ENCODE data around the gene TTC23.

Gene TTC23

GRCh38 chr15:99137877-99138276 is 111.5 kb downstream of the TTC23 start:
- Histone ChIP-seq H3K4ac (ENCODE audit: low read depth in 1 of 2, low read length in 2 of 2) (no peak overlapping the region), H2AK5ac (ENCODE audit: low read length, severe bottlenecking) (no peak overlapping the region), H3K27me3 (ENCODE audit: control insufficient read depth in 1 of 2, insufficient read depth in 1 of 2, low read length in 2 of 2) (no peaks in the 10 kb centered on the region), H3K9me3 (ENCODE audit: control insufficient read depth, low read length) (no peaks in the 10 kb centered on the region), H3K4me2 (ENCODE audit: low read length, poor library complexity, severe bottlenecking) (no peak overlapping the region), H4K8ac (ENCODE audit: low read length) (no peak overlapping the region), H4K91ac (ENCODE audit: low read length) (no peak overlapping the region), H2BK5ac (ENCODE audit: low read depth, low read length, poor library complexity, severe bottlenecking) (no peak overlapping the region), H2BK15ac (ENCODE audit: low read depth, poor library complexity, severe bottlenecking) (no peak overlapping the region), H3K18ac (ENCODE audit: low read depth in 1 of 2, low read length in 2 of 2) (no peak overlapping the region), H2AFZ (ENCODE audit: low read depth, low read length) (no peak overlapping the region), H3K14ac (ENCODE audit: low read length in 2 of 2) (no peak overlapping the region), H3K9ac (ENCODE audit: low read length) (no peak overlapping the region), H3K36me3 (ENCODE audit: control insufficient read depth in 1 of 2, insufficient read depth in 2 of 2, low read depth in 1 of 2, low read length in 2 of 2) (peaks cover 21 to 24% of the 10 kb centered on the region in 2 experiments), H3K23ac (ENCODE audit: low read length in 2 of 2) (no peak overlapping the region), H3K4me1 (ENCODE audit: control insufficient read depth, insufficient read depth, low read depth, low read length) (peaks cover 13% of the 10 kb centered on the region), H3K27ac (ENCODE audit: low read length, poor library complexity, severe bottlenecking) (no peak overlapping the region), H2BK120ac (ENCODE audit: low read depth, low read length) (no peak overlapping the region), H3K4me3 (ENCODE audit: insufficient read depth in 1 of 2, low read depth in 1 of 2, low read length in 2 of 2) (no peak overlapping the region), H3K79me1 (replicated peaks; ENCODE audit: low read length, poor library complexity, severe bottlenecking) (no peaks in the 10 kb centered on the region), H2BK12ac (ENCODE audit: low read length in 2 of 2) (no peak overlapping the region)
- whole genome bisulfite sequencing, result 97% methylated on average over 5 of the region's 5 CpGs
- no peak for DNase-seq

- WGBS, result 94% methylated on average over 13 of the region's 13 CpGs
Observed at GRCh38 chr15:99137111-99137546, 112.3 kb downstream of the TTC23 start.

GRCh38 chr15:99135194-99135593 is 114.2 kb downstream of the TTC23 start:
- no peak overlapping the region for H3K27ac ChIP-seq (ENCODE audit: low read length, poor library complexity, severe bottlenecking)
- H2BK15ac ChIP-seq (ENCODE audit: low read depth, poor library complexity, severe bottlenecking), result peak overlapping the region; percentile 31
- no peak overlapping the region for H3K4me3 ChIP-seq (ENCODE audit: insufficient read depth in 1 of 2, low read depth in 1 of 2, low read length in 2 of 2)
- peak; percentile 23 for DNase-seq
- H4K91ac ChIP-seq (ENCODE audit: low read length), result no peak overlapping the region
- no peaks in the 10 kb centered on the region for H3K27me3 ChIP-seq (ENCODE audit: control insufficient read depth in 1 of 2, insufficient read depth in 1 of 2, low read length in 2 of 2)
- WGBS, result 58% methylated on average over 4 of the region's 4 CpGs
- no peak overlapping the region for H2BK5ac ChIP-seq (ENCODE audit: low read depth, low read length, poor library complexity, severe bottlenecking)
- no peak overlapping the region for H3K18ac ChIP-seq (ENCODE audit: low read depth in 1 of 2, low read length in 2 of 2)
- H3K4ac ChIP-seq (ENCODE audit: low read depth in 1 of 2, low read length in 2 of 2), result no peak overlapping the region
- no peak overlapping the region for H2AK5ac ChIP-seq (ENCODE audit: low read length, severe bottlenecking)
- H3K4me2 ChIP-seq (ENCODE audit: low read length, poor library complexity, severe bottlenecking), result no peak overlapping the region
- no peaks in the 10 kb centered on the region for H3K9me3 ChIP-seq (ENCODE audit: control insufficient read depth, low read length)
- no peak overlapping the region for H3K14ac ChIP-seq (ENCODE audit: low read length in 2 of 2)
- peaks cover 35 to 45% of the 10 kb centered on the region in 2 experiments for H3K36me3 ChIP-seq (ENCODE audit: control insufficient read depth in 1 of 2, insufficient read depth in 2 of 2, low read depth in 1 of 2, low read length in 2 of 2)
- no peak overlapping the region for H2BK12ac ChIP-seq (ENCODE audit: low read length in 2 of 2)
- no peaks in the 10 kb centered on the region for H3K79me1 ChIP-seq (replicated peaks; ENCODE audit: low read length, poor library complexity, severe bottlenecking)
- H2AFZ ChIP-seq (ENCODE audit: low read depth, low read length), result no peak overlapping the region
- H4K8ac ChIP-seq (ENCODE audit: low read length), result no peak overlapping the region
- no peak overlapping the region for H3K23ac ChIP-seq (ENCODE audit: low read length in 2 of 2)
- no peak overlapping the region for H2BK120ac ChIP-seq (ENCODE audit: low read depth, low read length)
- peaks cover 18% of the 10 kb centered on the region for H3K4me1 ChIP-seq (ENCODE audit: control insufficient read depth, insufficient read depth, low read depth, low read length)
- no peak overlapping the region for H3K9ac ChIP-seq (ENCODE audit: low read length)

More at GRCh38 chr15:99137111-99137546, 112.3 kb downstream of the TTC23 start:
- H3K4me2 ChIP-seq (ENCODE audit: low read length, poor library complexity, severe bottlenecking), result no peak overlapping the region
- no peak overlapping the region for H3K14ac ChIP-seq (ENCODE audit: low read length in 2 of 2)
- H3K4me3 ChIP-seq (ENCODE audit: insufficient read depth in 1 of 2, low read depth in 1 of 2, low read length in 2 of 2), result no peak overlapping the region
- no peak overlapping the region for H2BK12ac ChIP-seq (ENCODE audit: low read length in 2 of 2)
- H3K18ac ChIP-seq (ENCODE audit: low read depth in 1 of 2, low read length in 2 of 2), result no peak overlapping the region
- no peak overlapping the region for H3K9ac ChIP-seq (ENCODE audit: low read length)
- H2BK120ac ChIP-seq (ENCODE audit: low read depth, low read length), result no peak overlapping the region
- peak overlapping the region; percentile 55 for H4K91ac ChIP-seq (ENCODE audit: low read length)
- no peak overlapping the region for H4K8ac ChIP-seq (ENCODE audit: low read length)
- H3K36me3 ChIP-seq (ENCODE audit: control insufficient read depth in 1 of 2, insufficient read depth in 2 of 2, low read depth in 1 of 2, low read length in 2 of 2), result peaks cover 24 to 30% of the 10 kb centered on the region in 2 experiments
- peak overlapping the region in 1 of 2 experiments; percentile 41 for H3K23ac ChIP-seq (ENCODE audit: low read length in 2 of 2)
- H3K9me3 ChIP-seq (ENCODE audit: control insufficient read depth, low read length), result no peaks in the 10 kb centered on the region
- H3K79me1 ChIP-seq (replicated peaks; ENCODE audit: low read length, poor library complexity, severe bottlenecking), result no peaks in the 10 kb centered on the region
- no peak overlapping the region for H3K4ac ChIP-seq (ENCODE audit: low read depth in 1 of 2, low read length in 2 of 2)
- no peaks in the 10 kb centered on the region for H3K27me3 ChIP-seq (ENCODE audit: control insufficient read depth in 1 of 2, insufficient read depth in 1 of 2, low read length in 2 of 2)
- H2BK15ac ChIP-seq (ENCODE audit: low read depth, poor library complexity, severe bottlenecking), result no peak overlapping the region
- no peak overlapping the region for H3K27ac ChIP-seq (ENCODE audit: low read length, poor library complexity, severe bottlenecking)
- no peak for DNase-seq
- H3K4me1 ChIP-seq (ENCODE audit: control insufficient read depth, insufficient read depth, low read depth, low read length), result peaks cover 13% of the 10 kb centered on the region
- H2BK5ac ChIP-seq (ENCODE audit: low read depth, low read length, poor library complexity, severe bottlenecking), result no peak overlapping the region
- H2AFZ ChIP-seq (ENCODE audit: low read depth, low read length), result no peak overlapping the region
- H2AK5ac ChIP-seq (ENCODE audit: low read length, severe bottlenecking), result no peak overlapping the region

GRCh38 chr15:99134317-99134821 is 115.0 kb downstream of the TTC23 start:
- H3K9me3 ChIP-seq (ENCODE audit: control insufficient read depth, low read length), result no peaks in the 10 kb centered on the region
- H4K8ac ChIP-seq (ENCODE audit: low read length), result no peak overlapping the region
- H3K27ac ChIP-seq (ENCODE audit: low read length, poor library complexity, severe bottlenecking), result no peak overlapping the region
- peaks cover 43 to 48% of the 10 kb centered on the region in 2 experiments for H3K36me3 ChIP-seq (ENCODE audit: control insufficient read depth in 1 of 2, insufficient read depth in 2 of 2, low read depth in 1 of 2, low read length in 2 of 2)
- no peak overlapping the region for H2BK120ac ChIP-seq (ENCODE audit: low read depth, low read length)
- 96% methylated on average over 8 of the region's 11 CpGs for WGBS
- no peak overlapping the region for H3K23ac ChIP-seq (ENCODE audit: low read length in 2 of 2)
- peaks cover 21% of the 10 kb centered on the region for H3K4me1 ChIP-seq (ENCODE audit: control insufficient read depth, insufficient read depth, low read depth, low read length)
- no peak overlapping the region for H2BK15ac ChIP-seq (ENCODE audit: low read depth, poor library complexity, severe bottlenecking)
- H3K4me3 ChIP-seq (ENCODE audit: insufficient read depth in 1 of 2, low read depth in 1 of 2, low read length in 2 of 2), result no peak overlapping the region
- no peaks in the 10 kb centered on the region for H3K79me1 ChIP-seq (replicated peaks; ENCODE audit: low read length, poor library complexity, severe bottlenecking)
- no peak overlapping the region for H2BK5ac ChIP-seq (ENCODE audit: low read depth, low read length, poor library complexity, severe bottlenecking)
- H2AFZ ChIP-seq (ENCODE audit: low read depth, low read length), result no peak overlapping the region
- H3K4me2 ChIP-seq (ENCODE audit: low read length, poor library complexity, severe bottlenecking), result no peak overlapping the region
- no peak overlapping the region for H3K4ac ChIP-seq (ENCODE audit: low read depth in 1 of 2, low read length in 2 of 2)
- H4K91ac ChIP-seq (ENCODE audit: low read length), result no peak overlapping the region
- no peak for DNase-seq
- H3K27me3 ChIP-seq (ENCODE audit: control insufficient read depth in 1 of 2, insufficient read depth in 1 of 2, low read length in 2 of 2), result no peaks in the 10 kb centered on the region
- H3K14ac ChIP-seq (ENCODE audit: low read length in 2 of 2), result no peak overlapping the region
- H3K18ac ChIP-seq (ENCODE audit: low read depth in 1 of 2, low read length in 2 of 2), result no peak overlapping the region
- no peak overlapping the region for H2AK5ac ChIP-seq (ENCODE audit: low read length, severe bottlenecking)
- no peak overlapping the region for H3K9ac ChIP-seq (ENCODE audit: low read length)
- H2BK12ac ChIP-seq (ENCODE audit: low read length in 2 of 2), result no peak overlapping the region
